Neural cell (in vitro differentiated cells): ENCODE results near the gene CXCL3. TPM values are rescaled to one million over a fixed set of nuclear protein-coding genes. Genes with fewer than 3 reads are reported as not detected.

Source experiments
- H2AFZ ChIP-seq: fragments of 200-600, 300-800 bp; sonication (generic), shearing (Covaris generic); 2 replicates; pipeline ENCODE4 v1.6.0; 2014; ENCODE audit warnings: low read depth, mild to moderate bottlenecking, antibody characterized with exemption, low read length, moderate library complexity
- H3F3A ChIP-seq: fragments of 200-600 bp; shearing (Covaris generic); 2 replicates; pipeline ENCODE4 v1.6.1; 2016; ENCODE audit warnings: mild to moderate bottlenecking, moderate library complexity, mixed read lengths, antibody characterized with exemption, low read length; ENCODE audit not compliant: insufficient read depth, poor library complexity, severe bottlenecking
- H3K27ac ChIP-seq: fragments of 200-600, 300-800 bp; sonication (generic), shearing (Covaris generic); 2 replicates; pipeline ENCODE4 v1.5.1; 2014; ENCODE audit warnings: mild to moderate bottlenecking, low read length, moderate library complexity
- H3K27me3 ChIP-seq: fragments of 300-800, 200-600 bp; sonication (generic), shearing (Covaris generic); 2 replicates; pipeline ENCODE4 v1.6.0; 2014; ENCODE audit warnings: mild to moderate bottlenecking, low read depth, low read length, moderate library complexity; ENCODE audit not compliant: insufficient read depth
- H3K36me3 ChIP-seq: fragments of 300-800, 200-600 bp; sonication (generic), shearing (Covaris generic); 2 replicates; pipeline ENCODE4 v1.5.1; 2014; ENCODE audit warnings: mild to moderate bottlenecking, antibody characterized with exemption, low read length, moderate library complexity; ENCODE audit not compliant: insufficient read depth
- H3K4me2 ChIP-seq: fragments of 300-800, 200-600 bp; sonication (generic), shearing (Covaris generic); 2 replicates; pipeline ENCODE4 v1.6.0; 2014; ENCODE audit warnings: mild to moderate bottlenecking, low read length
- H3K4me3 ChIP-seq: fragments of 300-800, 200-600 bp; sonication (generic), shearing (Covaris generic); 2 replicates; pipeline ENCODE4 v1.5.1; 2014; ENCODE audit warnings: mild to moderate bottlenecking, low read length, moderate library complexity
- H3K79me2 ChIP-seq: fragments of 200-600 bp; shearing (Covaris generic); replicated peaks from 2 replicates; pipeline ENCODE4 v1.6.0; 2014; ENCODE audit warnings: mild to moderate bottlenecking, low read length, moderate library complexity; ENCODE audit not compliant: insufficient read depth
- H3K9ac ChIP-seq: fragments of 300-800, 200-600 bp; sonication (generic), shearing (Covaris generic); 2 replicates; pipeline ENCODE4 v1.6.1; 2016; ENCODE audit warnings: mild to moderate bottlenecking, low read length, mixed read lengths
- H3K9me2 ChIP-seq: fragments of 200-600 bp; shearing (Covaris generic); 2 replicates; pipeline ENCODE4 v1.6.1; 2016; ENCODE audit warnings: mild to moderate bottlenecking, low read length, mixed read lengths; ENCODE audit not compliant: insufficient read depth
- H3K9me3 ChIP-seq: fragments of 200-600, 300-800 bp; sonication (generic), shearing (Covaris generic); 2 replicates; pipeline ENCODE4 v1.6.1; 2016; ENCODE audit warnings: mild to moderate bottlenecking, mixed run types, low read length, moderate library complexity, mixed read lengths
- H4K20me1 ChIP-seq: fragments of 200-600 bp; shearing (Covaris generic); 2 replicates; pipeline ENCODE4 v1.6.1; 2016; ENCODE audit warnings: mild to moderate bottlenecking, mixed run types; ENCODE audit not compliant: insufficient read depth
- EP300 ChIP-seq: fragments of 450-650 bp; conservative IDR thresholded peaks from 2 replicates; pipeline ENCODE4 v1.6.1; 2014; ENCODE audit warnings: antibody characterized with exemption, mild to moderate bottlenecking, moderate library complexity; ENCODE audit not compliant: poor library complexity, severe bottlenecking
- EZH2 ChIP-seq: fragments of 200-600, 300-800 bp; shearing (Covaris generic), sonication (generic); IDR thresholded peaks from 2 replicates; pipeline ENCODE4 v1.6.1; 2014; ENCODE audit warnings: antibody characterized with exemption, low read length, borderline replicate concordance, mild to moderate bottlenecking; ENCODE audit not compliant: insufficient read depth, poor library complexity, severe bottlenecking
- MXI1 ChIP-seq: fragments of 450-650 bp; conservative IDR thresholded peaks from 2 replicates; pipeline ENCODE4 v1.6.1; 2014; ENCODE audit warnings: antibody characterized with exemption, mild to moderate bottlenecking; ENCODE audit not compliant: poor library complexity, severe bottlenecking
- POLR2AphosphoS5 ChIP-seq: IDR thresholded peaks from 2 replicates; pipeline ENCODE4 v1.6.1; 2012
- RAD21 ChIP-seq: fragments of 450-650 bp; conservative IDR thresholded peaks from 2 replicates; pipeline ENCODE4 v1.6.1; 2014; ENCODE audit warnings: antibody characterized with exemption, mild to moderate bottlenecking, moderate library complexity
- SMC3 ChIP-seq: fragments of 450-650 bp; conservative IDR thresholded peaks from 2 replicates; pipeline ENCODE4 v1.6.1; 2014; ENCODE audit warnings: antibody characterized with exemption, mild to moderate bottlenecking, moderate library complexity; ENCODE audit not compliant: poor library complexity
- TAF1 ChIP-seq: IDR thresholded peaks from 2 replicates; pipeline ENCODE4 v1.6.1; 2012; ENCODE audit warnings: low read depth
- polyA plus RNA-seq: library from polyadenylated mRNA; depleted of rRNA; stranded (reverse); fragments of >200 nt; gene quantifications from 2 replicates; pipeline ENCODE4 v1.2.3, GENCODE V29; 2014
- TF ChIP-seq, protein P1 (sequence below): fragments of 450-650 bp; IDR thresholded peaks from 2 replicates; pipeline ENCODE4 v1.5.1; 2014; ENCODE audit warnings: antibody characterized with exemption, mild to moderate bottlenecking, moderate library complexity; ENCODE audit not compliant: poor library complexity, severe bottlenecking
- TF ChIP-seq, protein P2 (sequence below): IDR thresholded peaks from 2 replicates; pipeline ENCODE4 v1.6.1; 2012; ENCODE audit warnings: borderline replicate concordance

CXCL3 gene
- polyA plus RNA-seq, 1 donor from 2014 or later, result not detected

DNA sequence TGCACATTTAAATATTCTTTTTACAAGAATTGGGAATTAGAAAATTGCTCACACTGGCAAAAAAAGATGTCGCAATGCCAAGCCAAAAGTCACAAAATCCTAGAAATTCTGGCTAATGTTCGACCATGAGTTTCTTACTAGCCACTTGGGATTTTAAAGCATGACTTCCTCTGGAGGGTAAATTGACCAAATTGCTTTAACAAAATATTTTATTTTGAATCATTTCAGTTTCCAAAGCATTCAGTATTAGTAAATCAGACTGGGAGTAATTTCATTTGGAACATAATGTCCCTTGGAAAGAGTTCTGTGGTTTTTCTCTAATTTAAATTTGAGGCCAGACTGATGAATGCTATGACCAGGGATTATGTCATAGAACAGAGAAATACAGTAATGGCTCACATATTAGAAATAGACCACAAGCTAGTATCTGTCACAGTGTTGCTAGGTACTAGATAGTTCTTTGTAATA lies 32.4 kb downstream of the CXCL3 start:
- no peaks in the 10 kb centered on the region for H3K9me3 ChIP-seq
- H3F3A ChIP-seq, result no peaks in the 10 kb centered on the region
- no peak overlapping the region for H3K9ac ChIP-seq
- no peak overlapping the region for H3K4me3 ChIP-seq
- H3K27me3 ChIP-seq, result no peaks in the 10 kb centered on the region
- TF ChIP-seq, protein P1, sequence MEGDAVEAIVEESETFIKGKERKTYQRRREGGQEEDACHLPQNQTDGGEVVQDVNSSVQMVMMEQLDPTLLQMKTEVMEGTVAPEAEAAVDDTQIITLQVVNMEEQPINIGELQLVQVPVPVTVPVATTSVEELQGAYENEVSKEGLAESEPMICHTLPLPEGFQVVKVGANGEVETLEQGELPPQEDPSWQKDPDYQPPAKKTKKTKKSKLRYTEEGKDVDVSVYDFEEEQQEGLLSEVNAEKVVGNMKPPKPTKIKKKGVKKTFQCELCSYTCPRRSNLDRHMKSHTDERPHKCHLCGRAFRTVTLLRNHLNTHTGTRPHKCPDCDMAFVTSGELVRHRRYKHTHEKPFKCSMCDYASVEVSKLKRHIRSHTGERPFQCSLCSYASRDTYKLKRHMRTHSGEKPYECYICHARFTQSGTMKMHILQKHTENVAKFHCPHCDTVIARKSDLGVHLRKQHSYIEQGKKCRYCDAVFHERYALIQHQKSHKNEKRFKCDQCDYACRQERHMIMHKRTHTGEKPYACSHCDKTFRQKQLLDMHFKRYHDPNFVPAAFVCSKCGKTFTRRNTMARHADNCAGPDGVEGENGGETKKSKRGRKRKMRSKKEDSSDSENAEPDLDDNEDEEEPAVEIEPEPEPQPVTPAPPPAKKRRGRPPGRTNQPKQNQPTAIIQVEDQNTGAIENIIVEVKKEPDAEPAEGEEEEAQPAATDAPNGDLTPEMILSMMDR, result no peak
- TF ChIP-seq EZH2 (no peak), POLR2AphosphoS5 (no peak), TAF1 (no peak), RAD21 (no peak), SMC3 (no peak), EP300 (no peak), MXI1 (no peak)
- TF ChIP-seq, protein P2, sequence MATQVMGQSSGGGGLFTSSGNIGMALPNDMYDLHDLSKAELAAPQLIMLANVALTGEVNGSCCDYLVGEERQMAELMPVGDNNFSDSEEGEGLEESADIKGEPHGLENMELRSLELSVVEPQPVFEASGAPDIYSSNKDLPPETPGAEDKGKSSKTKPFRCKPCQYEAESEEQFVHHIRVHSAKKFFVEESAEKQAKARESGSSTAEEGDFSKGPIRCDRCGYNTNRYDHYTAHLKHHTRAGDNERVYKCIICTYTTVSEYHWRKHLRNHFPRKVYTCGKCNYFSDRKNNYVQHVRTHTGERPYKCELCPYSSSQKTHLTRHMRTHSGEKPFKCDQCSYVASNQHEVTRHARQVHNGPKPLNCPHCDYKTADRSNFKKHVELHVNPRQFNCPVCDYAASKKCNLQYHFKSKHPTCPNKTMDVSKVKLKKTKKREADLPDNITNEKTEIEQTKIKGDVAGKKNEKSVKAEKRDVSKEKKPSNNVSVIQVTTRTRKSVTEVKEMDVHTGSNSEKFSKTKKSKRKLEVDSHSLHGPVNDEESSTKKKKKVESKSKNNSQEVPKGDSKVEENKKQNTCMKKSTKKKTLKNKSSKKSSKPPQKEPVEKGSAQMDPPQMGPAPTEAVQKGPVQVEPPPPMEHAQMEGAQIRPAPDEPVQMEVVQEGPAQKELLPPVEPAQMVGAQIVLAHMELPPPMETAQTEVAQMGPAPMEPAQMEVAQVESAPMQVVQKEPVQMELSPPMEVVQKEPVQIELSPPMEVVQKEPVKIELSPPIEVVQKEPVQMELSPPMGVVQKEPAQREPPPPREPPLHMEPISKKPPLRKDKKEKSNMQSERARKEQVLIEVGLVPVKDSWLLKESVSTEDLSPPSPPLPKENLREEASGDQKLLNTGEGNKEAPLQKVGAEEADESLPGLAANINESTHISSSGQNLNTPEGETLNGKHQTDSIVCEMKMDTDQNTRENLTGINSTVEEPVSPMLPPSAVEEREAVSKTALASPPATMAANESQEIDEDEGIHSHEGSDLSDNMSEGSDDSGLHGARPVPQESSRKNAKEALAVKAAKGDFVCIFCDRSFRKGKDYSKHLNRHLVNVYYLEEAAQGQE, result no peak
- no peaks in the 10 kb centered on the region for H3K79me2 ChIP-seq
- no peaks in the 10 kb centered on the region for H3K36me3 ChIP-seq
- no peaks in the 10 kb centered on the region for H4K20me1 ChIP-seq
- H2AFZ ChIP-seq, result no peak overlapping the region
- no peak overlapping the region for H3K4me2 ChIP-seq
- H3K27ac ChIP-seq, result no peak overlapping the region
- no peaks in the 10 kb centered on the region for H3K9me2 ChIP-seq

DNA sequence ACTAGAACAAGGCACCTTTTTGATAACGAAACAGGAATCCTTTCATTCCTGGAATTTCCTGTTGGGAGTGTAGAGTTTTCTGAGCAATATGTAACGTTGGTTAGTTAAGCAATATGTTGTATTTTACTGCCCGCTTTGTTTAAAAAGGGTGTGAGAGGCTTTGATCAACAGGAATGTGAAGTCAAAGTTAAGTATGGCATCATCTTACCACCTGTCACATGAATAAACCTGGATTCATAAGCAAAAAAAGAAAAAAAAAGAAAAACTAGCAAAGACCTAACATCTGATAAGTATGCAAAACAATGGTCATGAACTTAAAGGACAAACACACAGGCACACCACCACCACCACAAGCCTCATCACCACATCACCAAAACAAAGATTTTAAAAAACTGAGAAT lies 33.0 kb downstream of the CXCL3 start:
- no peak overlapping the region for H3K27ac ChIP-seq
- H3K9me3 ChIP-seq, result no peaks in the 10 kb centered on the region
- no peaks in the 10 kb centered on the region for H3K36me3 ChIP-seq
- no peak overlapping the region for H2AFZ ChIP-seq
- no peak overlapping the region for H3K4me2 ChIP-seq
- no peak overlapping the region for H3K9ac ChIP-seq
- no peaks in the 10 kb centered on the region for H3K79me2 ChIP-seq
- H3F3A ChIP-seq, result no peaks in the 10 kb centered on the region
- H3K4me3 ChIP-seq, result no peak overlapping the region
- no peaks in the 10 kb centered on the region for H3K9me2 ChIP-seq
- TF ChIP-seq MXI1, result no peak
- H4K20me1 ChIP-seq, result no peaks in the 10 kb centered on the region
- no peaks in the 10 kb centered on the region for H3K27me3 ChIP-seq

DNA sequence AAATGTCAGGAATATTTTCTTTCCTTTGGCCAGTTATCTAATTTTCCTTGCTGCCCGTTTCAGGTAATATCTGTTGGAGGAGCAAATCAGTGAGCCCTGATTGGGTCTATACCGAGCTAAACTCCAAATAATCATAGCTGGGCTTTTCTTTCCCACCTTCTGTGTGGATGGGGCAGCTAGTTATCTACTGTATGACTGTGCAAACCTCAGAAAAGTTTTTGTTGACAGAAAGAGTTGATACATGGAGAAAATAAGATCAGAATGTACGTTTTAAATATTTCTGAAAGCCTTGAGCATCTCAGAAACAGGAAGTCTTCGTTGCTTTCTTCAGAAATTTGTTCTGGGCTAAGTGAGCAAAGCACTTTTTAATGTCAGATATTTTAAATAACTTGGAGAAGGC lies 33.8 kb downstream of the CXCL3 start:
- Histone ChIP-seq H3K27me3 (no peaks in the 10 kb centered on the region), H3K79me2 (no peaks in the 10 kb centered on the region), H3K36me3 (no peaks in the 10 kb centered on the region), H3K9me2 (no peaks in the 10 kb centered on the region), H3F3A (no peaks in the 10 kb centered on the region), H3K9ac (no peak overlapping the region), H3K4me2 (no peak overlapping the region), H2AFZ (no peak overlapping the region), H3K27ac (no peak overlapping the region), H4K20me1 (no peaks in the 10 kb centered on the region), H3K9me3 (no peaks in the 10 kb centered on the region), H3K4me3 (no peak overlapping the region)
- TF ChIP-seq, protein P1, result no peak
- TF ChIP-seq EZH2, result no peak
- no peak for TF ChIP-seq SMC3
- no peak for TF ChIP-seq TAF1
- TF ChIP-seq EP300, result no peak
- TF ChIP-seq, protein P2, result no peak
- no peak for TF ChIP-seq MXI1
- no peak for TF ChIP-seq RAD21
- no peak for TF ChIP-seq POLR2AphosphoS5
